ENCODE data around the gene CCDC136.

The CCDC136 gene

DNA sequence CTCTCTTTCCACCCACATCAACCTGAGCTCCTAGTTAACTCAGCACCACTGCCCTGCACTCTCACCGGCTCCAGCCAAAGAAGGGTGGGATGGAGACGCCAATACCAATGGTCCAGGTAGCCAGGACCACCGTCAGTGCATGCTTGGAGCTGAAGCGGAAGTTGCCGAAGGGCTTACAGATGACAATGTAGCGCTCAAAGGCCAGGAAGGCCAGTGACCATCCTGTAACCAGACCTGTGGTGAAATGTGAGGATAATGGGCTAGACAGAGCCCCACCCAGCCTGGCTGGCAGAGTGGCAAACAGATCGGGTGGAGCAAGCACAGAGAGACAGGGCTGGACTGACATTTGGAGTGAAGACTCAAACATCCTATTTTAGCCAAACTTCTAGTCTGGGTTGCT, 16.8 kb upstream of the CCDC136 start:
- ATAC-seq = peak; percentile 9

DNA sequence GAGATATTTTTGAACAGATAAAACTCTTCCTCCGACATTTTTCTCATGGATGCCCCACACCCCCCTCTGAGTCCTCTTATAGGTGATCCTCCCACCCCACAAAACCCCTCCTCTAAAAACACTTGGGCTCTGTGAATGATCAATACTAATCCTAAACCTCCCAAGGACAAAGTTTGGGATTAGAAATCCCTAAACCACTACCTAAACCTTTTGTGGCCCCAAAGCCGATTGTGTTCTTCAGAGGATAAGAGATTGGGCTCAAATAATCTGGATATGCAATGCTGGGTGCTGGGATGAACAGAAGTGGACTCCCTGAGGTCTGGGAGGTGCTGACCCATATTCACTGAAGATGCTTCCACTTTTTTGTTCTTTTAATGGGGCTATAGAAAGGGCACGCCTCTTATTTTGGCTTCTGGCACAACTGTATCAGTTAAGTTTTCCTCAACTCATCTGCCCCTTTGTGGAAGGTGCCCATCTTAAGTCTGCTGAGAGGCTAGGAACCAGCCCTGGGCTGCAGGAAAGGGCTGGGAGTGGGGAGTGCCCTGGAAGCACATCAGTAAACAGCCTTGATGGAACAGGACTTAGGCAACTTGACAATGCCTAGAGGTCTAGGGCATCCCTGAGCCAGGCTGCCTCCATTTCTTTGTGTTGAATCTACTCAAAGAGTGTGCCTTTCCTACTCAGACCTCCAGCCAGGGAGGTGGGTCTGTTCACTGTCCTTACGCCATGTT, 15.9 kb upstream of the CCDC136 start, which contains the start of gene OPN1SW:
Gene OPN1SW, minus strand, starts transcription at position 51 of the 731 bp plus-strand sequence. Its CDS starts 13 bp downstream, at position 38.
- peak; percentile 22 for ATAC-seq
- TF ChIP-seq ESRRG (CRISPR knock-in tag; IDR thresholded peaks at IDR 0.05) = no peak
- TF ChIP-seq TCF4 (CRISPR knock-in tag; IDR thresholded peaks at IDR 0.05; ENCODE audit: borderline replicate concordance) = no peak
- no peak for TF ChIP-seq SNAI2 (CRISPR knock-in tag; IDR thresholded peaks at IDR 0.05)
- no peak for TF ChIP-seq TSHZ2 (CRISPR knock-in tag; IDR thresholded peaks at IDR 0.05)
- TF ChIP-seq CSDC2 (CRISPR knock-in tag; IDR thresholded peaks at IDR 0.05) = no peak
- TF ChIP-seq, protein P1, sequence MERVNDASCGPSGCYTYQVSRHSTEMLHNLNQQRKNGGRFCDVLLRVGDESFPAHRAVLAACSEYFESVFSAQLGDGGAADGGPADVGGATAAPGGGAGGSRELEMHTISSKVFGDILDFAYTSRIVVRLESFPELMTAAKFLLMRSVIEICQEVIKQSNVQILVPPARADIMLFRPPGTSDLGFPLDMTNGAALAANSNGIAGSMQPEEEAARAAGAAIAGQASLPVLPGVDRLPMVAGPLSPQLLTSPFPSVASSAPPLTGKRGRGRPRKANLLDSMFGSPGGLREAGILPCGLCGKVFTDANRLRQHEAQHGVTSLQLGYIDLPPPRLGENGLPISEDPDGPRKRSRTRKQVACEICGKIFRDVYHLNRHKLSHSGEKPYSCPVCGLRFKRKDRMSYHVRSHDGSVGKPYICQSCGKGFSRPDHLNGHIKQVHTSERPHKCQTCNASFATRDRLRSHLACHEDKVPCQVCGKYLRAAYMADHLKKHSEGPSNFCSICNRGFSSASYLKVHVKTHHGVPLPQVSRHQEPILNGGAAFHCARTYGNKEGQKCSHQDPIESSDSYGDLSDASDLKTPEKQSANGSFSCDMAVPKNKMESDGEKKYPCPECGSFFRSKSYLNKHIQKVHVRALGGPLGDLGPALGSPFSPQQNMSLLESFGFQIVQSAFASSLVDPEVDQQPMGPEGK (CRISPR knock-in tag; IDR thresholded peaks at IDR 0.05; ENCODE audit: borderline replicate concordance) = no peak

More for the DNA sequence above, 16.8 kb upstream of the CCDC136 start:
- TF ChIP-seq GLIS3 (CRISPR knock-in tag; IDR thresholded peaks at IDR 0.05) (no peak), ARNTL (CRISPR knock-in tag; IDR thresholded peaks at IDR 0.05; ENCODE audit: borderline replicate concordance, low read depth) (no peak), CREB5 (CRISPR knock-in tag; IDR thresholded peaks at IDR 0.05; ENCODE audit: low read depth) (no peak), TCF4 (CRISPR knock-in tag; IDR thresholded peaks at IDR 0.05; ENCODE audit: borderline replicate concordance) (no peak), ZNF70 (CRISPR knock-in tag; IDR thresholded peaks at IDR 0.05) (no peak), ZNF565 (CRISPR knock-in tag; conservative IDR thresholded peaks at IDR 0.05; ENCODE audit: low read depth) (no peak), CSDC2 (CRISPR knock-in tag; IDR thresholded peaks at IDR 0.05) (no peak), TOX (CRISPR knock-in tag; IDR thresholded peaks at IDR 0.05; ENCODE audit: borderline replicate concordance) (no peak)
- TF ChIP-seq, protein P2, sequence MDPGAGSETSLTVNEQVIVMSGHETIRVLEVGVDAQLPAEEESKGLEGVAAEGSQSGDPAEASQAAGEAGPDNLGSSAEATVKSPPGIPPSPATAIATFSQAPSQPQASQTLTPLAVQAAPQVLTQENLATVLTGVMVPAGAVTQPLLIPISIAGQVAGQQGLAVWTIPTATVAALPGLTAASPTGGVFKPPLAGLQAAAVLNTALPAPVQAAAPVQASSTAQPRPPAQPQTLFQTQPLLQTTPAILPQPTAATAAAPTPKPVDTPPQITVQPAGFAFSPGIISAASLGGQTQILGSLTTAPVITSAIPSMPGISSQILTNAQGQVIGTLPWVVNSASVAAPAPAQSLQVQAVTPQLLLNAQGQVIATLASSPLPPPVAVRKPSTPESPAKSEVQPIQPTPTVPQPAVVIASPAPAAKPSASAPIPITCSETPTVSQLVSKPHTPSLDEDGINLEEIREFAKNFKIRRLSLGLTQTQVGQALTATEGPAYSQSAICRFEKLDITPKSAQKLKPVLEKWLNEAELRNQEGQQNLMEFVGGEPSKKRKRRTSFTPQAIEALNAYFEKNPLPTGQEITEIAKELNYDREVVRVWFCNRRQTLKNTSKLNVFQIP (CRISPR knock-in tag; IDR thresholded peaks at IDR 0.05; ENCODE audit: borderline replicate concordance, low read depth) = no peak

DNA sequence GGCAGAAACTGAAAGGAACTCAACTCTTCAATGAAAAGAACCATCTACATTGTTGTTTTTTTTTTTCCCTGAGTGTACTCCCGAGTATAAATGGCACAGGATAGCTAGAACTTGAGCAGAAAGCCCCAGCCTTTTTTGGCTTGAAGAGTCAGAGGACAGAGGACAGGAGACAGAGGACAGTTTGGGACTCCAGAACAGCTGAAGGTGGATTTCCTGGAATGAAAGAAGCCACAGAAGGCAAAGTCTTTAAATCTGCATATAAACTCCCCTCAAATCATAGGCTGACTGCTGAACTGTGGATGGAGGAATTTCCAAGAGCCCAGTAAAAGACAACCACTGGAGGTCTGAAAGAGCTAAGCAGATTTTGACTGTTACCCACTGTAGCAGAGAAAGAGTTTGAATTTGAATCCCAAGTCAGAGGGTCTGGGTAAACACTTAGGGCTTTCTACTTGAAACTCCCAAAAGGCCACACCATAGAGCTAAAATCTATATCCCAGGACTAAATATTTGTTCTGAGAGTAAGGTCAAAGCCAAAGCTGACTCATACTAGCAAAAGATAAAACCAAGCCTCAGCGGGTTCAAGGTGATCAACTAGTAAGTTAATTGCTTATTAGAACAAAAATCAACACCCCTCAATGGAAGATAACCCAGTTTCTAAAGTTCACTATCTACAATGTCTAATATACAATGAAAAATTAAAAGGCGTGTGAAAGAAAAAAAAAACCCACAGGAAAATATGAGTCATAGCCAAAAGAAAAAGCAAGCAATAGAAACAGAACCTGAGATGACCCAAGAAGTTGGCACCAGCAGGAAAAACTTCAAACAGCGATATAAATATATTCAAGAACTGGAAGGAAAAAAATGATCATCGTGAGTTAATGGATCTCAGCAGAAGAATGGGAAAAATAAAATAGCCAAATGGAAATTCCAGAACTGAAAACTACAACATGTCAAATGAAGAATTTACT, 14.3 kb upstream of the CCDC136 start:
- no peak for ATAC-seq
- TF ChIP-seq SNAI2 (CRISPR knock-in tag; IDR thresholded peaks at IDR 0.05) = no peak
- TF ChIP-seq PPARA (CRISPR knock-in tag; IDR thresholded peaks at IDR 0.05; ENCODE audit: borderline replicate concordance) = no peak
- no peak for TF ChIP-seq RARB (CRISPR knock-in tag; IDR thresholded peaks at IDR 0.05)
- no peak for TF ChIP-seq CSRNP3 (CRISPR knock-in tag; IDR thresholded peaks at IDR 0.05)
- no peak for TF ChIP-seq TOX (CRISPR knock-in tag; IDR thresholded peaks at IDR 0.05; ENCODE audit: borderline replicate concordance)
- TF ChIP-seq, protein P1 (CRISPR knock-in tag; IDR thresholded peaks at IDR 0.05; ENCODE audit: borderline replicate concordance) = no peak
- no peak for TF ChIP-seq ZFP3 (CRISPR knock-in tag; IDR thresholded peaks at IDR 0.05)
- TF ChIP-seq OSR1 (CRISPR knock-in tag; IDR thresholded peaks at IDR 0.05) = no peak
- no peak for TF ChIP-seq TCF4 (CRISPR knock-in tag; IDR thresholded peaks at IDR 0.05; ENCODE audit: borderline replicate concordance)
- TF ChIP-seq, protein P2 (CRISPR knock-in tag; IDR thresholded peaks at IDR 0.05; ENCODE audit: borderline replicate concordance, low read depth) = no peak
- no peak for TF ChIP-seq ISL1 (CRISPR knock-in tag; IDR thresholded peaks at IDR 0.05)
- no peak for TF ChIP-seq ARNTL (CRISPR knock-in tag; IDR thresholded peaks at IDR 0.05; ENCODE audit: borderline replicate concordance, low read depth)
- no peak for TF ChIP-seq BACH2 (CRISPR knock-in tag; IDR thresholded peaks at IDR 0.05; ENCODE audit: borderline replicate concordance)

Data from SK-N-SH treated with all-trans-retinoic acid at 6 μM for 48 hours (cell line).